ENCODE measurements around the gene SLC51B. TPM values are rescaled to one million over a fixed set of nuclear protein-coding genes. Genes with fewer than 3 reads are reported as not detected.
"Not testable (repeated sequence)": the region's sequence is repeated elsewhere in the genome, so short reads cannot be mapped to it uniquely, and the experiment has no call there.

Gene SLC51B
- total RNA-seq, 1 donor, result not detected

GRCh38 chr15:65040461-65040860, 4.7 kb upstream of the SLC51B start:
- no peak for DNase-seq (ENCODE audit: low read depth in 2 of 3, low spot score in 2 of 3)

DNA sequence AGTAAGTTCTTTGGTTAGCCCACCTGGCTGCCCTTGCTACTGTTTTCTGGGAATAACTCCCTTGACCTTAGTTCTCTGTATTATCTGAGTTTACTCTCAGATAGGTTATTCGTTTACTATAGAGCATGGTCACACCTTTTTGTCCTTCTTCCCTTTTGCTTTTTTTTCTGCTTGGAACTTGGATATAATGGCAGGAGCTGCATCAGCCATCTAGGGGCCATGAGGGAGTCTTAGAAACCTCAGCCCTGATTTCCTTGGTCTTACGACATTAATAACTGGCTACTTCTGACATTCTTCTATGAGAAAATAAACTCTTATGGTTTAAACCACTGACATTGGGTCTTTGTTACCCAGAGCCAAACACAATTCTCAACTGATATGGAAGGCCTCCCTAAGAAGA, 3.4 kb upstream of the SLC51B start:
- no peak for DNase-seq (ENCODE audit: low read depth in 2 of 3, low spot score in 2 of 3)

- DNase-seq (ENCODE audit: low read depth in 2 of 3, low spot score in 2 of 3), result no peak
These were observed 2.3 kb upstream of the SLC51B start for GRCh38 chr15:65042776-65043327.

DNA sequence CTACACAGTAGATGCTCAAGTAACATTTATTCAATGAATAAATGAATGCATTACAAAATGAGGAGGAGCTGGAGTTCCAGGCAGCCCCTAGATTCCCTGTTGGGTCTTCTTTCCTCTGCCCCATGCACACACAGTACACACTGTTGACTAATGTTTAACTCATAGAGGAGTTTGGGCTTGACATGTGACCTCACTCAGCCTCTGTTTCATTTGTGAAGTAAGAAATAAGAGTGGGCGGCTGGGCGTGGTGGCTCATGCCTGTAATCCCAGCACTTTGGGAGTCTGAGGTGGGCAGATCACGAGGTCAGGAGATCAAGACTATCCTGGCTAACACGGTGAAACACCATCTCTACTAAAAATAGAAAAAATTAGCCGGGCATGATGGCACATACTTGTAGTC, 969 bp upstream of the SLC51B start:
- not testable (repeated sequence) for DNase-seq (ENCODE audit: low read depth in 2 of 3, low spot score in 2 of 3)

- DNase-seq (ENCODE audit: low read depth in 2 of 3, low spot score in 2 of 3), result no peak
These were observed 3.1 kb downstream of the SLC51B start for GRCh38 chr15:65048241-65048640.

DNA sequence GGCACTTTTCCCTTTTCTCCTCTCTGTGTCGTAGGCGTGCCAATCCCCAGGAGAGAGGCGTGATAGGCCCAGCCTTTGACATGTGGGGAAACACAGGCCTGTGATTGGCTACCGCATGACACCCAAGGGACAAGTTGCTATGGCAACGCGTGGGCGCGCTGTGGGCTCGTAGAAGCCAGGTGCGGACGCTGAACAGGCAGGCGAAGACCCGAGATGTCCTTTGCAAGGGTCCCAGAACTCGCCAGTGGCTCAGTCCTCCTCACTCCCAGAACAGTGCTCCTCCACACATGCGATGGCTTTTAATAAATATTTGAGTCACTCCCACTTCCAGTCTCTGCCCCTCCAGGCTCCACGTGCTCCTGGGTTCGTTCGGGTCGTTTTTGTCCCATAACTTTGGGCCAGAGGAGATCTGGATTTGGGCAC, 4.2 kb downstream of the SLC51B start:
- DNase-seq (ENCODE audit: low read depth in 2 of 3, low spot score in 2 of 3), result peak; percentile 63 to 92 (median 89)

GRCh38 chr15:65050270-65050669, 5.1 kb downstream of the SLC51B start:
- DNase-seq (ENCODE audit: low read depth in 2 of 3, low spot score in 2 of 3), result no peak

DNA sequence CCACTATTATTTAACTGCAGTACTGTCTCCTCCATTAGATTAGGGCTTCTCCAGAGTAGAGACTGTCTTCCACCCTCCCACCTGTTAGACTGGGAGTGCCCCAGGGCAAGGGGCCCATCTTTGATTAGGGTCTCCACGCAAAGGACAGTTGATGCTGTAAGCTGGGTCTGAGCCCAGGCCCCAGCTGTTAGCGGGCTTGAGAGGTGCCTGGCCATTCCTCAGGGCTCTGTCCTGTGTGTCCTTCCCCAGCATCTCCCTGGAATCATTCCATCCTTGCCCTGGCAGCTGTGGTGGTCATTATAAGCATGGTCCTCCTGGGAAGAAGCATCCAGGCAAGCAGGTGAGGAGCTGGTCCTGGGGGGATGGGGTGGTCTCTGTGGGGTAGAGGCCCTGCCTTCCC, 6.1 kb downstream of the SLC51B start:
- no peak for DNase-seq (ENCODE audit: low read depth in 2 of 3, low spot score in 2 of 3)

DNA sequence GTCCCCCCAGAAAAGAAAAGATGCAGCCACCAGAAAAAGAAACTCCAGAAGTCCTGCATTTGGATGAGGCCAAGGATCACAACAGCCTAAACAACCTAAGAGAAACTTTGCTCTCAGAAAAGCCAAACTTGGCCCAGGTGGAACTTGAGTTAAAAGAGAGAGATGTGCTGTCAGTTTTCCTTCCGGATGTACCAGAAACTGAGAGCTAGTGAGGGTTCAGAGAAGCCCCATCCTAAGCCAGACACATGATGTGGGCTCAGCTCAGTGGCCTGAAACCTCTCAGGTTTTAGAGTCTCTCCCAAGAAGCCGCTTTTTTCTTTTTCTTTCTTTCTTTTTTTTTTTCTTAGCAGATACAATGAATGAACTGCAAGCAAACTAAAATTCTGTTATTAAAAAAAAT, 7.8 kb downstream of the SLC51B start:
- no peak for DNase-seq (ENCODE audit: low read depth in 2 of 3, low spot score in 2 of 3)

DNA sequence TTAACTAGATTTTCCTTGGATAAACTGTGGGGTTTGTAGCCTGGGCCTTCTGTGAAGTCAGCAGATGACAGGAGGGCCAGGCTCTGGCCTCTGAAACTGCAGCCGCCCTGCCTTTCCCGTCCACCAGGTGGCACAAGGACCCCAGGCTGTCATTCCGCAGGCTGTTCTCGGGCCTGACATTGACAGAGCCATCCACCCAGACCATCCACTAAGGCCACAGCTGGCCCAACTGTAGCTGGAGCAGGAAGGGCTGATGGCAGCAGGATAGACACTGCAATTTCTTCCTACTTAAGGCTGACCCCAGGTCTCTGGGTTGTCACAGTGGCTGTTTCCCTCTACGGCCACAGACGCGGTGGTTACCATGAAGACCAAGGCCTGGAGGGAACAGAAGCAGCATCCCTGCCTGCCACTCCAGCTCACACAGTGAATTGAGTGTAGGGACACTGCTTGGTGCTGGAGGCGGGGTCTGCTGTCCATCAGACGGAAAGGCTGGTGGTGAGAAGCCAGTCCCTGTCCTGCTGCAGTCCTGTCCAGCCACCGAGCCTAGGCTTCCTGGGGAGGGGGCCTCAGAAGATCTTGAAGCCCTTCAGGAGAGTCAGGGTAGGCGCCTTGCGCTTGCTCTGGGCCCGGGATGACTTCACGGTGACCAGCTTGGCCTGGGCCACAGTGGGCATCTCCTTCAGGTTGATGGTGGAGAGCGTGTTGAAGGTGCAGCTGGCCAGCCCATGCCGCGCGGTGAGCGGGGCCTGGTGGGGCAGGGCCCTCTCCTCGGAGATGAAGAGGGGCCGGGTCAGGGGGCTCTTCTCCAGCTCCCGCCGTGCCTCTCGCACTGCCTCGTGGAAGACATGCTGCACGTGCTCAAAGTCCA, 9.4 kb downstream of the SLC51B start:
- DNase-seq (ENCODE audit: low read depth in 2 of 3, low spot score in 2 of 3), result peak in 2 of 3 donors; percentile 54 to 75

GRCh38 chr15:65055201-65055870, 10.1 kb downstream of the SLC51B start:
- peak in 1 of 3 donors; percentile 50 for DNase-seq (ENCODE audit: low read depth in 2 of 3, low spot score in 2 of 3)

GRCh38 chr15:65056106-65056505, 10.9 kb downstream of the SLC51B start:
- no peak for DNase-seq (ENCODE audit: low read depth in 2 of 3, low spot score in 2 of 3)

GRCh38 chr15:65056868-65057548, 11.8 kb downstream of the SLC51B start:
- no peak for DNase-seq (ENCODE audit: low read depth in 2 of 3, low spot score in 2 of 3)

DNA sequence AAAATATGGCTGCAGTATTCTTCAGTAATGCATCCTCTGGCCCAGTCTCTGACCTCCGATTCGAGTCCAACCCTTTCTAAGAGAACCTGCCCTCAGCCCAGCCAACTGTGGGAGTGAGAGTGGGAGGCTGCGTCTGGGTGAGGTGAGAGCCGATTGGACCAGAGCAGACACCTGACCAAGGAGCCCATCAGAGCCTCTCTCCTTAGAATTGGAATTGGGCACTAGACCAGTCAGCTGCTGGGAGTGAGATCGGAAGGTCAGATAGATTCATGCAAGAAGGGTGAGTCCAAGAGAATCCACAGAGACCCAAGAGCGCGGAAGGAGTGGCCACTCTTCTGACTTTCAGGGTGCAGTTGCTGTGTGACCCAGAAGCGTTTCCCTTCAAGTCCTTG, 12.4 kb downstream of the SLC51B start:
- DNase-seq (ENCODE audit: low read depth in 2 of 3, low spot score in 2 of 3), result no peak

DNA sequence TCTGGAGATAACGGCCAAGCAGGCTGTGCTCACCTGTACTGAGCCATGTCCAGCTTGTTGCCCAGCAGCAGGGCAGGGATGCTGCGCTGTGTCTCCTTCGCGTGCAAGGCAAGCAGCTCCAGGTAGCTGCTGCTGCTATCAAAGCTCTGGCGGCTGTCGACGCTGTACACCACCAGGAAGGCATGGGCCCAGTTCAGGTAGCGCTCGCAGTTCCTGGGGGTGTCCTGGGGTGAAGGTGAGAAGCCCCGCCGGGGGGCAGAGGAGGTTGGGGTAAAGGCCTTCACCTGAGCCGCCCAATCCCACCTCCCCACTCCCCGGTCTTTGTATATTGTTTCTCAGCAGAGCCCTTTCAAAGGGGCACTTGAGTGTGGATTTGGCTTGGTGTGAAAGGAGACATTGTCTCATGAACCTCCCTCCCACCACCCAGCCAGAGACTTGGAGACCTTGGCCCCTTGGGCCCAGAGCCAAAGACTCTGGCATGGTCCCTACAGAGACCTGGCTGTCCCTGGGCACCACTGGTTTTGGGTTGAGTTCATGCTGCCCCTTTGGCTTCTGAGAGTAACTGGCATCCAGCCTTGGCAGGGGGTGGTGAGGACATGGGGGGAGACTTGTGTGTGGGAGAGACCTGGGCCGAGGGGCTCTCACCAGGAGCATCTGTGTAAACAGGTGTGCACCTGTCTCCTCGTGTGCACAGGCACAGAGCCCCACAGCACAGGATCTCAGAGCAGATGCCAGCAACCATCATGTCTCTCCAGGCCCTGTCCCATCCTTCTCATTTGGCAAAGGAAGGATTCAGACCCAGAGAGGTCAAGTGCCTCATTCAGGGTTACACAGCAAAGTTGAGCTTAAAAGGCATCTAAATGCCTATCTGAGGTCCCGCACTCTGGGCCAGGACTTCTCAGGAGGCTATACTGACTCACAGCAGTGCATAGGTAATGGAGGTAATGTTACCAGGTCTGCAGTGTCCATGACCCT, 13.5 kb downstream of the SLC51B start:
- no peak for DNase-seq (ENCODE audit: low read depth in 2 of 3, low spot score in 2 of 3)

GRCh38 chr15:65059369-65059750, 14.2 kb downstream of the SLC51B start:
- DNase-seq (ENCODE audit: low read depth in 2 of 3, low spot score in 2 of 3), result no peak

DNA sequence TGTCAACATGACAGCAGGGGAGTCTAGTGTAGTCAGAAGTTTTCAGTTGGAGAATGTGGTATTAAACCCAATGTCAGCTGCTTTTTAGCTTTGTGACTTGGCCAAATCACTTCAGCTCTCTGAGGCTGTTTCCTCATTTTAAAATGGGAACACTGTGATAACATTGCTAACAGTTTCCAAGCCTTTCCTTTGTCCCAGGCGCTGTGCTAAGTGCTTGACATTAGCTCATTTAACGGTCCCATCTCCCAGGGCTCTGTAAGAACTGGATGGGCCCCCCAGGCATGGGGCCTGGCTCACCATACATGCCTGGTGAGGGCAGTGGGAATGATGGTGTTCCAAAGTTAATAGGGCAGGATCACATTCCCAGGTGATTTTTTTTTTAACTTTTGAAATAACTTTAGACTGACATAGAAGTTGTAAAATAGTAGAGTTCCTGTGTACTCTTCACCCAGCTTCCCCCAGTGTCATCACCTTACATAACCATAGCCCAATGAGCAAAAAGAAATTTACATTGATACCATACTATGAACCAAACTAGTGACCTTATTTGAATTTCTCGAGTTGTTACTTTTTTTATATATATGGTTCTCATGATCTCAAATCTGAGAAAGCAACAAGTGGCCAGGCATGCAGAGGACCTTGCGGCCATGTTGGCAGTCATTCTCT, 14.9 kb downstream of the SLC51B start:
- DNase-seq (ENCODE audit: low read depth in 2 of 3, low spot score in 2 of 3), result no peak

- no peak for DNase-seq (ENCODE audit: low read depth in 2 of 3, low spot score in 2 of 3)
These were observed 15.6 kb downstream of the SLC51B start for GRCh38 chr15:65060641-65061397.

- DNase-seq (ENCODE audit: low read depth in 2 of 3, low spot score in 2 of 3), result no peak
These were observed 16.9 kb downstream of the SLC51B start for GRCh38 chr15:65062061-65062460.
